HCT116 (cell line): ENCODE results near the gene OR2AJ1. TPM values are rescaled to one million over a fixed set of nuclear protein-coding genes. Genes with fewer than 3 reads are reported as not detected.

Experiments used
- ATAC-seq: fragments of 200-7000 bp; cut with Tn5 transposase; 2 replicates; pipeline ENCODE4 v1.9.1; 2020; ENCODE audit warnings: mild to moderate bottlenecking, moderate library complexity
- BruUV-seq: library from RNA; stranded (reverse); fragments of 400-500 nt; replicated peaks from 2 replicates; lab custom pipeline; 2021; lab: Mats Ljungman, UMichigan
- CTCF ChIA-PET: fragments of 300-600 bp; sonication (Branson Sonifier 250); formaldehyde crosslinking; loops from one replicate; lab custom pipeline; 2021; ENCODE audit warnings: antibody characterized with exemption; lab: Charles Lee
- POLR2A ChIA-PET: fragments of 300-600, 350-600 bp; sonication (Branson Sonifier 250); formaldehyde crosslinking; loops from one replicate; lab custom pipeline; 2021; ENCODE audit warnings: antibody characterized with exemption; lab: Charles Lee
- RAD21 ChIA-PET, 2 experiments: fragments of 300-600 bp; sonication (Branson Sonifier 250); formaldehyde crosslinking; loops; one replicate each; lab custom pipeline; 2023; ENCODE audit warnings: low total read pairs in 2 of 2; ENCODE audit not compliant: uncharacterized antibody in 2 of 2, unreplicated experiment in 2 of 2, low non-redundant PET in 1 of 2; lab: Charles Lee
- DNase-seq: peaks from one replicate; pipeline ENCODE4 v3.0.0-alpha.2; 2010; ENCODE audit warnings: low read depth, low spot score
- H2AFZ ChIP-seq: fragments of 200-600 bp; shearing (Covaris generic), sonication (generic); 2 replicates; pipeline ENCODE4 v1.6.1; 2017; ENCODE audit warnings: low read depth, mixed run types, mixed read lengths, antibody characterized with exemption, low read length; ENCODE audit not compliant: poor library complexity, severe bottlenecking
- H3K27ac ChIP-seq: 2 replicates; pipeline ENCODE4 v1.5.1; 2012; ENCODE audit warnings: low read depth, low read length
- H3K27me3 ChIP-seq: fragments of 200-600 bp; sonication (generic); 2 replicates; pipeline ENCODE4 v1.6.1; 2016; ENCODE audit warnings: mixed run types, low read length, mixed read lengths; ENCODE audit not compliant: insufficient read depth
- H3K36me3 ChIP-seq, 2 experiments: fragments of 200-500 bp in 1 of 2; fragments of 200-600 bp in 1 of 2; sonication (Bioruptor generic) in 1 of 2; sonication (generic) in 1 of 2; 2 replicates each; pipeline versions ENCODE4 v1.5.1 to v1.6.1; 2014 to 2016; ENCODE audit warnings: low read length in 2 of 2, inconsistent platforms in 1 of 2, mixed read lengths in 1 of 2, mixed run types in 1 of 2; ENCODE audit not compliant: insufficient read depth in 2 of 2, control insufficient read depth in 1 of 2
- H3K4me1 ChIP-seq, 2 experiments: fragments of 200-600 bp in 1 of 2; sonication (generic) in 1 of 2; 2 replicates each; pipeline versions ENCODE4 v1.5.1 to v1.6.1; 2012 to 2017; ENCODE audit warnings: low read length in 2 of 2, inconsistent platforms in 1 of 2, mild to moderate bottlenecking in 1 of 2, mixed read lengths in 1 of 2, mixed run types in 1 of 2, moderate library complexity in 1 of 2; ENCODE audit not compliant: insufficient read depth in 2 of 2, control insufficient read depth in 1 of 2
- H3K4me2 ChIP-seq: fragments of 200-600 bp; sonication (generic); 2 replicates; pipeline ENCODE4 v1.6.1; 2017; ENCODE audit warnings: mixed run types, low read length, mixed read lengths
- H3K4me3 ChIP-seq, 2 experiments: fragments of 200-600 bp in 1 of 2; sonication (generic) in 1 of 2; replicated peaks in 1 of 2; 2 replicates each; pipeline ENCODE4 v1.5.1; 2011 to 2016; ENCODE audit warnings: low read length in 2 of 2, control low read depth in 1 of 2, low read depth in 1 of 2, mild to moderate bottlenecking in 1 of 2, mixed read lengths in 1 of 2, mixed run types in 1 of 2
- H3K79me2 ChIP-seq: fragments of 200-600 bp; sonication (generic); 2 replicates; pipeline ENCODE4 v1.6.1; 2017; ENCODE audit warnings: mild to moderate bottlenecking, mixed run types, low read length, moderate library complexity, mixed read lengths; ENCODE audit not compliant: insufficient read depth
- H3K9ac ChIP-seq: fragments of 200-600 bp; sonication (generic); 2 replicates; pipeline ENCODE4 v1.6.1; 2016; ENCODE audit warnings: low read length, mixed read lengths
- H3K9me2 ChIP-seq: fragments of 200-600 bp; sonication (generic), shearing (Covaris generic); 2 replicates; pipeline ENCODE4 v1.6.1; 2017; ENCODE audit warnings: mixed run types, mild to moderate bottlenecking, moderate library complexity; ENCODE audit not compliant: insufficient read depth
- H3K9me3 ChIP-seq, 2 experiments: fragments of 200-500 bp in 1 of 2; fragments of 200-600 bp in 1 of 2; sonication (Bioruptor generic) in 1 of 2; sonication (generic) in 1 of 2; 2 replicates each; pipeline ENCODE4 v1.6.1; 2014 to 2017; ENCODE audit warnings: low read length in 2 of 2, mixed read lengths in 2 of 2, inconsistent platforms in 1 of 2, low read depth in 1 of 2, mild to moderate bottlenecking in 1 of 2, mixed run types in 1 of 2, moderate library complexity in 1 of 2; ENCODE audit not compliant: control insufficient read depth in 1 of 2, insufficient read depth in 1 of 2
- H4K20me1 ChIP-seq: fragments of 200-600 bp; sonication (generic), shearing (Covaris generic); 2 replicates; pipeline ENCODE4 v1.6.1; 2017; ENCODE audit warnings: mixed run types, mild to moderate bottlenecking, moderate library complexity; ENCODE audit not compliant: insufficient read depth
- CBX3 ChIP-seq: IDR thresholded peaks from 2 replicates; pipeline ENCODE4 v1.6.1; 2012; ENCODE audit warnings: low read depth
- CEBPB ChIP-seq: IDR thresholded peaks from 2 replicates; pipeline ENCODE4 v1.6.1; 2012; ENCODE audit warnings: low read depth
- CTCF ChIP-seq, 3 experiments: fragments of 200-600 bp in 1 of 3; sonication (generic) in 1 of 3; IDR thresholded peaks in 2 of 3; conservative IDR thresholded peaks in 1 of 3; 2 replicates each; pipeline ENCODE4 v1.5.1; 2012 to 2017; ENCODE audit warnings: low read depth in 2 of 3, low read length in 2 of 3, antibody characterized with exemption in 1 of 3, borderline replicate concordance in 1 of 3, control low read depth in 1 of 3, mild to moderate bottlenecking in 1 of 3, mixed read lengths in 1 of 3, mixed run types in 1 of 3, moderate library complexity in 1 of 3; ENCODE audit not compliant: insufficient read depth in 1 of 3
- EGR1 ChIP-seq: IDR thresholded peaks from 2 replicates; pipeline ENCODE4 v1.6.1; 2012; ENCODE audit warnings: low read depth
- ELF1 ChIP-seq: IDR thresholded peaks from 2 replicates; pipeline ENCODE4 v1.6.1; 2012; ENCODE audit warnings: low read depth, borderline replicate concordance
- EZH2 ChIP-seq: fragments of 200-600 bp; sonication (generic); IDR thresholded peaks from 2 replicates; pipeline ENCODE4 v1.6.1; 2017; ENCODE audit warnings: antibody characterized with exemption, mixed run types
- EZH2phosphoT487 ChIP-seq: fragments of 200-600 bp; IDR thresholded peaks from 2 replicates; pipeline ENCODE4 v1.6.1; 2018; ENCODE audit warnings: antibody characterized with exemption, borderline replicate concordance
- FOSL1 ChIP-seq: IDR thresholded peaks from 2 replicates; pipeline ENCODE4 v1.6.1; 2012; ENCODE audit warnings: low read depth
- JUND ChIP-seq: IDR thresholded peaks from 2 replicates; pipeline ENCODE4 v1.6.1; 2012
- POLR2A ChIP-seq: IDR thresholded peaks from 2 replicates; pipeline ENCODE4 v1.7.0; 2011; ENCODE audit warnings: borderline replicate concordance; ENCODE audit not compliant: insufficient read depth, insufficient read length; ENCODE audit errors: extremely low read depth
- POLR2AphosphoS5 ChIP-seq: IDR thresholded peaks from 2 replicates; pipeline ENCODE4 v1.6.1; 2011; ENCODE audit warnings: mild to moderate bottlenecking, low read depth, low read length, moderate library complexity
- RAD21 ChIP-seq: IDR thresholded peaks from 2 replicates; pipeline ENCODE4 v1.6.1; 2012; ENCODE audit warnings: low read depth, mild to moderate bottlenecking
- REST ChIP-seq: IDR thresholded peaks from 2 replicates; pipeline ENCODE4 v1.6.1; 2012; ENCODE audit warnings: low read depth
- SIN3A ChIP-seq: IDR thresholded peaks from 2 replicates; pipeline ENCODE4 v1.6.1; 2012; ENCODE audit warnings: low read depth
- SP1 ChIP-seq: IDR thresholded peaks from 2 replicates; pipeline ENCODE4 v1.6.1; 2012; ENCODE audit warnings: low read depth
- TCF7L2 ChIP-seq: IDR thresholded peaks from 2 replicates; pipeline ENCODE4 v1.7.0; 2011; ENCODE audit warnings: borderline replicate concordance, inconsistent platforms; ENCODE audit not compliant: insufficient read depth, insufficient read length; ENCODE audit errors: extremely low read depth
- YY1 ChIP-seq: IDR thresholded peaks from 2 replicates; pipeline ENCODE4 v1.6.1; 2011; ENCODE audit warnings: low read length, low read depth, moderate library complexity, mild to moderate bottlenecking; ENCODE audit not compliant: insufficient replicate concordance; ENCODE audit errors: extremely low read depth
- ZFX ChIP-seq: fragments of 450-650 bp; IDR thresholded peaks from 2 replicates; pipeline ENCODE4 v1.6.1; 2017
- intact Hi-C: fragments of 100-400 bp; cut with micrococcal nuclease; formaldehyde crosslinking; loops from 2 replicates; pipeline ENCODE4 v1.10.0; 2022
- total RNA-seq: library from RNA; stranded (reverse); gene quantifications from one replicate; pipeline ENCODE4 v1.2.1, GENCODE V29; 2021; ENCODE audit not compliant: unreplicated experiment
- TF ChIP-seq, protein P1 (sequence below): IDR thresholded peaks from 2 replicates; pipeline ENCODE4 v1.6.1; 2012

Gene OR2AJ1
- total RNA-seq, 1 experiment from 2014 or later, result not detected

DNA sequence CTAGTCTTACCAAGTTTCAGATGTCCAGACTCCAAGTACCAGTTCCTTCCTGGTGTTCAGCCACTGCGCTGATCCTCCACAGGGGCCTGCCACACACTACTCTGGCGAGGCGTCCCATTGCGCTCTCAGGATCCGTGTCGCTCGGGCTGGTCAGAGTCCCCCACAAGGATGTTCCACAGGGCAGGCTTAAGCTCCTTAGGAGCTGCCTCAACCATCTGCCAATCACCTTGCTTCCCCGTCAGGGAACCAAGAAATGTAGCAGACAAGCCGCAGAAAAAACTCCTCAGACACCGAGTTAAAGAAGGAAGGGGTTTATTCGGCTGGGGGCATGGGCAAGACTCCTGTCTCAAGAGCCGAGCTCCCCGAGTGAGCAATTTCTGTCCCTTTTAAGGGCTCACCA, 19.5 kb upstream of the OR2AJ1 start:
- H3K27me3 ChIP-seq, result no peaks in the 10 kb centered on the region
- DNase-seq, result no peak
- no peaks in the 10 kb centered on the region for H3K36me3 ChIP-seq
- no peaks in the 10 kb centered on the region for H3K79me2 ChIP-seq
- no peak for TF ChIP-seq SP1
- TF ChIP-seq JUND, result no peak
- no peak for TF ChIP-seq TCF7L2
- no peak for TF ChIP-seq POLR2A
- no peak for TF ChIP-seq RAD21
- TF ChIP-seq, protein P1, sequence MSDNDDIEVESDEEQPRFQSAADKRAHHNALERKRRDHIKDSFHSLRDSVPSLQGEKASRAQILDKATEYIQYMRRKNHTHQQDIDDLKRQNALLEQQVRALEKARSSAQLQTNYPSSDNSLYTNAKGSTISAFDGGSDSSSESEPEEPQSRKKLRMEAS, result no peak
- TF ChIP-seq YY1, result no peak
- no peak for TF ChIP-seq REST
- no peak for TF ChIP-seq EZH2phosphoT487
- no peak for TF ChIP-seq EGR1
- TF ChIP-seq ELF1, result no peak
- TF ChIP-seq CBX3, result no peak
- no peak for TF ChIP-seq CTCF (IDR thresholded peaks at IDR 0.05 in 2 of 3, conservative IDR thresholded peaks at IDR 0.05 in 1 of 3; ENCODE audit: borderline replicate concordance in 1 of 3, insufficient read depth in 1 of 3, low read depth in 2 of 3, low read length in 2 of 3)
- no peak for TF ChIP-seq SIN3A
- TF ChIP-seq CEBPB, result no peak
- no peak for TF ChIP-seq POLR2AphosphoS5
- no peak for TF ChIP-seq FOSL1
- TF ChIP-seq EZH2, result no peak
- no peak for TF ChIP-seq ZFX
- peaks cover 0 to 5% of the 10 kb centered on the region in 2 experiments; a peak in 2 of 4 replicates for H3K9me3 ChIP-seq
- no peaks in the 10 kb centered on the region for H4K20me1 ChIP-seq
- no peaks in the 10 kb centered on the region for H3K4me1 ChIP-seq
- H3K27ac ChIP-seq, result no peak overlapping the region
- H3K9ac ChIP-seq, result no peak overlapping the region
- intact Hi-C loops, result no loop called here
- RAD21 ChIA-PET, result no interaction called here
- H3K9me2 ChIP-seq, result no peaks in the 10 kb centered on the region
- CTCF ChIA-PET, result no interaction called here
- no TSS peak for BruUV-seq
- POLR2A ChIA-PET, result no interaction called here
- no peak overlapping the region for H2AFZ ChIP-seq
- H3K4me3 ChIP-seq, result no peak overlapping the region
- H3K4me2 ChIP-seq, result no peak overlapping the region
- no peak for ATAC-seq
